Measurements from ENCODE around the gene RCSD1.
"Not testable (repeated sequence)": the region's sequence is repeated elsewhere in the genome, so short reads cannot be mapped to it uniquely, and the experiment has no call there.

RCSD1 gene, protein sequence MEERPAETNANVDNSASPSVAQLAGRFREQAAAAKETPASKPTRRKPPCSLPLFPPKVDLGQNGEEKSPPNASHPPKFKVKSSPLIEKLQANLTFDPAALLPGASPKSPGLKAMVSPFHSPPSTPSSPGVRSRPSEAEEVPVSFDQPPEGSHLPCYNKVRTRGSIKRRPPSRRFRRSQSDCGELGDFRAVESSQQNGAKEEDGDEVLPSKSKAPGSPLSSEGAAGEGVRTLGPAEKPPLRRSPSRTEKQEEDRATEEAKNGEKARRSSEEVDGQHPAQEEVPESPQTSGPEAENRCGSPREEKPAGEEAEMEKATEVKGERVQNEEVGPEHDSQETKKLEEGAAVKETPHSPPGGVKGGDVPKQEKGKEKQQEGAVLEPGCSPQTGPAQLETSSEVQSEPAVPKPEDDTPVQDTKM

DNA sequence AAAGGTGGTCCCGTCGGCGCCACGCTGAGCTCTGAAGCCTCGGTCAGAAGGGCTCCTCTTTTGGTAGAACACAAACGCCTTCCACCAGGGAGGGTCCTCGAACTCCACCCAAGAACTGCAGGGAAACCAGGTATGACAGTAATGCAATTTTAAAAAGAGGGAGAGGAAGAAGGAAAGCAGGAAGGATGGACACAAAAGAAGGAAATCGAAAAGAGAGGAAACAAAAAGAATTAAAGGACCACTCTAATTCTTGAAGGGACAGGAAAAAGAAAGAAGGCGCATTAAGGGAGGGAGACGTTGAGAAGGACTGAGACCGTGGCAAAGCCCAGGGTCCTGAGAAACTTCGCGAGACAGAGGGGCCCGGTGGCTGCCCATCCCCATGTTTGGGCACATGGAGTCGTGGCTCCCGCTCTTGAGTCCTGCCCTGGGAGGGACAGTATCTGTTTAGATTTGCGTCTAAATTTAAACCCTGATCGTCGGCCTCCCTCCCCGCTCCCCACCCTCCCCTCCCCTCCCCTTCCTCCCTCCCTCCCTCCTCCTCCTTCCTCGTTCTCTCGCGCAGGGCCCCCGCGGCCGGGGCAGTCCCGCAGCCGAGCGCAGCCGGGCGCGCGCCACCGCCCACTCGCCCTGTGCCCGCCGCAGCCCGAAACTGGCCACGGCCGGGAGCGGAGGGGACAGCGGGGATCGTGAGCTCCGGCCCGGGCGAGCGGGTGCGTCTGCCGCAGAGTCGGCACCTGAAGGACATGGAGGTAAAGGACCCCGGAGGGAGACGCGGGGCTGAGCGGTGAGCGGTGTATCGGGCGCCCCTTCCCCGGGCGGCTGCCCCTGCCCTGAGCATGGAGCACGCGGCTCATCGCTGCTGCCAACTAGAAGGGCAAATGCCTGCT lies at the start of gene RCSD1:
Gene RCSD1 (plus strand): TSS at position 552 of the 887 bp plus-strand sequence. CDS start 192 bp downstream, at position 744.
- DNase-seq = peak; percentile 66

DNA sequence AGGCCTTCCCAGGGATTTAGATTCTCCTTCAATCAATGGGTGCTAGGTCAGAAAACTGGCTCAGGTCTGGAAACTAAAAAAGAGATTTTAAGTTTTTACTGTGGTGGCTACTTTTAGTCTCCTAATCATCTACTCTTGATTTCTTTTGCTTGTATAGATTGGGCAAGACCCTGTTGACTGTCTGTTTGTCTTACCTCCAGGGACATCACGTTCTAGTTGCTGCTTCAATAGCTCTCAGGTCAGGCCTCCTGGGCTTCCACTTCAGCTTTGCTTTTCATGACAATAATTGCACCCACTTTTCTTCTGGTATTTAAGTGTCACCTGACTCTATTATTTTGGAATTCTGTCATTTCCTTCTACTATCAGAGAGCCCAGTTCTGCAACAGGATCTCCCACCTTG lies 48.0 kb upstream of the RCSD1 start:
- no peak for DNase-seq

DNA sequence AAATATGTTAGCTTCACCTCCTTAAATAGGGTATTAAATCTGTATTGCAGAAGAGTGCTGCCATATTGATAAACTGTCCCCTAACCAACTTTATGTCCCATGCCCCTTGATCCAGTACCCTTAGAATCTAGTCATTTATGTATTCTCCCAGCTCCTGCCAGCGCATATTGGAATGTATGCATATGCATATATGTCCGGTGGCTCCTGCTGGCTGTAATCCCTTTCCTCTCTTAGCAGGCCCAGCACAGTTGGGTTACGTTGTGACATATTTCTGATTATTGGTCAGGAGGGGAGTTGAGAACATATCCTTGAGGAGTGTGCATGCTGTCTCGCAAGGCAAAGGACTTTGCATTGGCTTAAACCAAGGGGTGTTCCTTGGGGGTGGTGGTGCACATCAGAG lies 47.3 kb upstream of the RCSD1 start:
- no peak for DNase-seq

DNA sequence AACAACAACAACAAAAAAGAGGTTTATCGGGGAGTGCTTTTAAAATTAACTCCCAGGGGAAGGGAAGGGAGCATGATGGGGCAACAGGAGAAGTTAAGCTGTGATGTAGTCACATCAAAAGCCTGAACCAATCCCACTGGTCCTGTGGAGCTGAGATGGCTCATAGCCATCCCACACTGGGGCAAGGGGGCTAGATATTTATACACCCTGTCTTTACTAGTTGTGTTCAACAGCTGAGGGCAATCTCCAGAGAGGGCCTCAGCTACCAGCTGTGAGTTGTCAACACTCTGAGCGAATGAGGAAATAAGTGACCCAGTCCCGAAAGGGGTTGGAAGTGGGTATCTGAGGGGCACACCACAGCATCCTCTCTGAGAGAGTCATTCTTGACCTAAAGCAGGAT lies 45.5 kb upstream of the RCSD1 start:
- peak; percentile 31 for DNase-seq

DNA sequence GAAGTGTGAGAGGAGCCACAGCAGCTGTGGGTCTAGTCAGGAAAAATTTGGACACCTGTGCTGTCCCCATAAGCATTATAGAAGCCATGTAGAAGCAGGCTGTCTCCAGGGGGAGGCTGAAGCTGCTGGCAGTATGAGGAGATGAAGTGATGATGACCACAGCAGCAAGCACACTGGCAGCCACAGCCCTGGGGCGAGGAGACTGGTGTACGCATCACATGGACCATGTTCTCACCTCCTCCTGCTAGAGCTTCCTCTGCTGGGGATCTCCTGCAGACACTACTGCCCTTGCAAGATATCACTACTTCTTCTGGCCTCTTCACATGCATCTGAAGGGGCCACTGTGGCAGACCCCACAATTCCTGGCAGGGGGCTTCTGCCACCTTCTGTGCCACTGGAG lies 42.7 kb upstream of the RCSD1 start:
- DNase-seq = no peak

DNA sequence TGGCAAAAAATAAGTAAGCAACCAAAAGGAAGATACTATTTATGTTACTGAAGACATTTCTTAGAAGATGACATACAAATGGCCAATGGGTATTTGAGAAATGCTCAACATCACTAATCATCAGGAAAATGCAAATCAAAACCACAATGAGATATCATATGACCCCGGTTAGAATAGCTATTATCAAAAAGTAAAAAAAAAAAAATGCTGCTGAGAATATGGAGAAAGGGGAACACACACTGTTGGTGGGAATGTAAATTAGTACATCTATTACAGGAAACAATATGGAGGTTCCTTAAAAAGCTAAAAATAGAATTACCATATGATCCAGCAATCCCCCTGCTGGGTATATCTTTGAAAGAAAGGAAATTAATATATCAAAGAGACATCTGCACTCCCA lies 42.2 kb upstream of the RCSD1 start:
- DNase-seq = peak; percentile 20

DNA sequence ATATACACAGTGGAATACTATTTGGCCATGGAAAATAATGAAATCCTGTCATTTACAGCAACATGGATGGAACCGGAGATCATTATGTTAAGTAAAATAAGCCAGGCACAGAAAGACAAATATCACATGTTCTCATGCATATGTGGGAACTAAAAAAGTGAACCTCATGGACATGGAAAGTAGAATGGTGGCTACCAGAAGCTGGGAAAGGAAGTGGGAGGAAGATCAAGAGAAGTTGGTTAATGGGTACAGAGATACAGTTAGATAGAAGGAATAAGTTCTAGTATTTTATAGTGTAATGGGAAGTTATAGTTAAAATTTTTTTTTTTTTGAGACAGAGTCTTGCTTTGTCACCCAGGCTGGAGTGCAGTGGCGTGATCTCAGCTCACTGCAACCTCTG lies 41.7 kb upstream of the RCSD1 start:
- no peak for DNase-seq

DNA sequence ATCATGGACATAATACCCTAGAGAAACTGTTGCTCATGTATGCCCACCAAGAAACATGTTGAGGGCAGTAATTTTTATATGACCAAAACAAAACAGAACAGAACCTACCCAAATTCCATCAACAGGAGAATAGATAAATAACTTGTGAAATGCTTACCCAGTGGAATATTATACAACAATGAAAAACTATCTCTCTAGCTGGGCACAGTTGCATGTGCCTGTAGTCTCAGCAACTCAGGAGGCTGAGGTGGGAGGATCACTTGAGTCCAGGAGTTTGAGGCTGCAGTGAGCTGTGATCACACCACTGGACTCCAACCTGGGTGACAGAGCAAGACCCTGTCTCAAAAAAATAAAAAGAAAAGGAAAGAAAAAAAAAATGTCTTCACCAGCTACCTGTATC lies 37.6 kb upstream of the RCSD1 start:
- no peak for DNase-seq

DNA sequence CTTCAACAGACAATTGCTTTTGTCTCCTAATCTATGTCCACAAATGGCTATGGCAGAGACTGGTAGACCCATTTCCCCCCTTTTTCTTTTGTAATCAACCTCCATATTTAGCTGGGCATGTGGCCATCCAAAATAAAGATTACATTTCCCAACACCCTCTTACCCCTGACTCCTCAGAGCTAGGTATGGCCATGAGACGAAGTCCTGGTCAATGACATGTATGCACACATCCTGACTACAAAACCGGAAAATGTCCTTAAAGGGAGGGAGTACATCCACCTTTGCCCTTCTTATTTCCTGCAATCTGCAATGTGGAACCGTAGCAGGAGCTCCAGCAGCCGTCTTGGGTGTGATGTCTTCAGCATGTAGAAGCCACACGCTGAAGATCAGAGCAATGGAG lies 36.2 kb upstream of the RCSD1 start:
- no peak for DNase-seq

DNA sequence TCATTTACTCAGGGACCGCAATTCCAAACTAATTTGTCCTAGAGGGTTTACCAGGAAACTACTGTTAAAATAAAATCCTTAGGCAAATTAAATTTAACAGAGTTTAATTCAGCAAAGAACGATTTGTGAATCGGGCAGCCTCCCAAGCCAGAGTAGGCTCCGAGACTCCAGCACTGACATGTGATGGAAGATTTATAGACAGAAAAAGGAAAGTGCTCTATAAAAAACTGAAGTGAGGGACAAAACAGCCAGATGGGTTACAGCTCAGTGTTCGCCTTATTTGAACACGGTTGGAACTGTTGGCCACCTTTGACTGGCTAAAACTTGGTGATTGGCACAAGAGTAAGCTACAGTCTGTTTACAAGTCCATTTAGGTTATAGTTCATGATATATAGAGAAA lies 35.2 kb upstream of the RCSD1 start:
- DNase-seq = no peak

DNA sequence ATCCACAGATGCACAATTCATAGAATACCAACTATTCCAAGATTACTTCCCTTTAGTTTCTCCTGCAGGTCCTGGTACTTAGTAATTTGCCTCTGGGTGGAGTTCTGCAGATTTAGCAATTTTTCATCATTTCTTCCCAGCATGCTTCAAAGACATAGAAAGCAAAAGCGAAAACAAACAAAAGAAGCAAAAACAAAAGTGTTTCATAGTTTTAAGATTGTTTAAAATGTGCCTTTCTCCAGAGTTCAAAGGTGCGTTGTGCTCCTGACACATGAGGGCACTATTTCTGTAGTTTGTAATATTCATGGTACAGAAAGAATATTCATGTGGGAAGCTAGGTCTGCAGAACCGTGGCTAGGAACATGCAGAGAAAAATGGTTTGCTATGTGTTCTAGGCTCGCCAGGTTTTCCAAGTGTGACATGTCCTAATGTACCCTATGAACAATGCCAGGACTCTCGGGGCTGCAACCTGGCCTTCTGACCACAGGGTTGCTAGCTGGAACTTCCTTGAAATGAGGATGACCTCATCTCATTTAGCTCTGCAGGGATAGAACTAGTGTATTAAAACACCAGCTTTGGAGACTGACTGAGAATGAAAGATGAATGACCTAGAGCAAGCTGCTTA lies 30.0 kb upstream of the RCSD1 start:
- peak; percentile 77 for DNase-seq

DNA sequence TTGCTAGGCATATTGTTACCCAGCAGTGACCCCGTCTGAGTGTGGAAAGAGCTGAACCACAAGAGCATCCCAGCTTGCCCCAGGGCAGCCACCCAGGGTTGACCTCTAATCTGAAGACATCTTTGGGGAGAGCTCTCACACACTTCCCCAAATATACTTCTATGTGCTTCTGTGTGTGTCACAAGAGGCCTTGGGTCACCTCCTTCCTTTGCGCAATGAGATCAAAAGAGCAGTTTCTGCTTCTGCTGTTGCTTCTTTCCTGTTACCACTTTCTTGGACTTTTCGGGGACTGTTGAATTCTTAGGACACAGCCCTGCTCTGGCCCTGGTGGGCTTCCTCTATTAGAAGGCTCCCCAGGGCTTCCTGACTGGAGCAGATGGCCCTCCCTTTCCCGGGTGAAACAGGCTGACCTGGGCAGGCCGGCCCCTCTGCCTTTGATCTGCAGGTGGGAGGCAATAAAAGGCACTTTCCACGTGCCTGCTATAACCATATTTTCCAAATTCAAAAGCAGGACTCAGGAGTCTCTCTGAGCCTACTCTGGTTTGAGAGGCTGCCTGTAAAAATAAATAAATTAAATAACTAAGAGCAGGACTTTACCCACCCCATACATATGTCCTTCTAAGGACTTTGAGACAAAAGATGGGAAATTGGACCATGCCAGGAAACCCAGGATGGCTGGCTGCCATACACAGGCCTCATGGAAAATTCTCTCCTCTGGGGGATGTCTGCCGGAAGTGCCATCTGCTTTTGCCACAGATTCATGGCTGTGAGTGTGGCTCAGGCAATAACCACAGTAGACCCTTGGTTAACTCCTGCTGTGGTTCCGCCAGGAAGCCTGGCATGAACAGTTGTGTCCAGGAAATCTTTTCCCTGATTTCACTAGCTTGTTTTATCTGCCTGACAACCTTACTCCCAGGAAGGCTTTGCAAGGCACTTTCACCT lies 28.3 kb upstream of the RCSD1 start:
- DNase-seq = peak; percentile 99

DNA sequence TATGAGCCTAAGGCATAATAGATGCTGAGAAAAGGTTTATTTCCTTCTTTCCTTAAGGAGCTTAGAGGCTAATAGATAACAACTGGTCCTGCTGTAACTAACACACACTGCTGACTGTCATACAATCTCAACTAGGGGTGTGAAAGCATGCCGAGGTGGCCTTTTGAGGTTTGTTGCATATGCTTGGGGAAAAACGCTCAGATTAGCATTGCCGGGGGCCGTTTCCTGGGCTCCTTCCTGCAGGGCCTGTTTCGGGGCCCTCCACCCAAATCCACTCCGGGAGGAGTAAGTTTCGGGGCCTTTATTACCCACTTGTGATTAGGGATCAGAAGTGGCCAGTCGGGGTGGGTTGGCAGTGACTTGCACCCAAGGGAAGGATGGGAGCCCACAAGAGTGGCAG lies 27.2 kb upstream of the RCSD1 start:
- no peak for DNase-seq

DNA sequence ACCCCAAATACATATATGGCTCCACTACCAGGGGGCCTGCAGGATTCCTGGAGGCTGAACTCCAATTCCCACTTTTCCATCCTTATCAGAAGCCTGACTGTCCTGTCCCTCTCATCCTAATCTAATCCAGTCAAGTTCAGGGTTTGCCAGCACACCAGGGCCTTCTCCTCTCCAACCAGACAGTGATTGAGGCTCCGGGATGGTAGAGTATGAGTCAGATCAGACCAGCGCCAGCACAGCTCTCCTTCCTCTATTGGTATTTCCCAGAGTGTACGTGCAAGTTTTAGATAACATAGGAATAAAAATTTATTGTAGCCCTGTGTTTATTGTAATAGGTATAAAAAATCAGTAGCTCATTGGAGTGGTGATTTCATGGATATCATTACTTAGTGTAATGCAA lies 24.5 kb upstream of the RCSD1 start:
- DNase-seq = peak; percentile 30

DNA sequence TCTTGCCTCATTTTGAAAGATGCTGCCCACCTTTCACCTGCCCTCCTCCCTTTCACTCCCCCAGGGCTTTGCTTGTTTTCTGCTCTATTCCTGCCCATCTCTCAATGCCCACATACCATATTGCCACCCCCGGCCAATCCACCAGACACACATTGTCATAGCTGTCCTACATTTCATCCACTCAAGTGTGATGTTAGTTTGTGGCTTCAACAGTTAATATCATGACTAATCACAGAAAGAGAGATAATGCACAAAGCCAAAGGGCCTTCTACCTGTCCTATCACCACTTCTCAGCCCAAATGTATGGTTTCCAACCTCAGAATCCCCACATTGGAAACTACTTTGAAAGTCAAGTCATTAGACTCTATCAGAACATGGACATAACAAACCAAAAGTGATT lies 18.0 kb upstream of the RCSD1 start:
- no peak for DNase-seq

DNA sequence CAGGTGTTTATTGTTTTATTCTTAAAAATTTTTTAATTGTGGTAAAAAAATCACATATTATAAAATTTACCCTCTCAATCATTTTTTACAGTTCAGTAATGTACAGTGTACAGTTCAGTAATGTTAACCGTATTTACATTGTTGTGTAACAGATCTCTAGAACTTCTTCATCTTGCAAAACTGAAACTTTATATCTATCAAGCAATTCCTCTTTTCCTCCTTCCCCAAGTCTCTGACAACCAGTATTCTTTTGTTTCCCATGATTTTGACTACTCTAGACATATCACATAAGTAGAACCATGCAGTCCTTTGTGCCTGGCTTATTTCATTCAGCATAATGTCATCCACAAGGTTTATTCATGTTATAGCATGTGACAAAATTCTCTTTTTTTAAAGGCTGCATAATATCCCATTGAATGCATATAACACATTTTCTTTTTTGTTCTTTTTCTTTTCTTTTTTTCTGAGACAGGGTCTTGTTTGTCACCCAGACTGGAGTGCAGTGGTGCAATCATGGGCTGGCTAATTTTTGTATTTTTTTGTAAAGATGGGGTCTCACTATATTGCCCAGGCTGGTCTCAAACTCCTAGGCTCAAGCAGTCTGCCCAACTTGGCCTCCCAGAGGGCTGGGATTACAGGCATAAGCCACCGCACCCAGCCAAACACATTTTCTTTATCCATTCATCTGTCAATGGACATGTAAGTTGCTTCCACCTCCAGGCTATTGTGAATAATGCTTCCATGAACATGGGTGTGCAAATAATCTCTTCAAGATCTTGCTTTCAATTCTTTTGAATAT lies 17.2 kb upstream of the RCSD1 start:
- peak; percentile 91 for DNase-seq

DNA sequence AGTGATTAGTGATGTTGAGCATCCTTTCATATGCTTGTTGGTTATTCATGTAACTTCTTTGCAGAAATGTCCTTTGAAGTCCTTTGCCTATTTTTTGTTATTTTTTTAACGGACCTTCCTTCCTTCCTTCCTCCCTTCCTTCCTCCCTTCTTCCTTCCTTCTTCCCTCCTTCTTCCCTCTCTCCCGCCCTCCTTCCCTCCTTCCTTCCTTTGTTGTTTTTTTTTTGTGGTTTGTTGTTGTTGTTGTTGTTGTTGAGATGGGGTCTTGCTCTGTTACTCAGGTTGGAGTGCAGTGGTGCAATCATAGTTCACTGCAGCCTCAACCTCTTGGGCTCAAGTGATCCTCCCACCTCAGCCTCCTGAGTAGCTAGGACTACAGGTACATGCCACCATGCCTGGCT lies 16.0 kb upstream of the RCSD1 start:
- not testable (repeated sequence) for DNase-seq

DNA sequence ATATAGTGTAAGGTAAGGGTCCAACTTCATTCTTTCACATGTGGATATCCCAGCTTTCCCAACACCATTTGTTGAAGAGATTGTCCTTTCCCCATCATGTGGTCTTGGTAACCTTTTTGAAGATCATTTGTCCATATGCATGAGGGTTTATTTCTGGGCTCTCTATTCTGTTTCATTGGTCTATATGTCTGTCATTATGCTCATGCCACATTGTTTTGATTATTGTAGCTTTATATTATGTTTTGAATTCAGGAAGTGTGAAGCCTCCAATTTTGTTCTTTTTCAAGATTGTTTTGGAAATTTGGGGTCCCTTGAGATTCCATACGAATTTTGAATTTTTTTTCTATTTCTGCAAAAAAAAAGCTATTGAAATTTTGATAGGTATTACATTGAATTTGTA lies 15.2 kb upstream of the RCSD1 start:
- no peak for DNase-seq

DNA sequence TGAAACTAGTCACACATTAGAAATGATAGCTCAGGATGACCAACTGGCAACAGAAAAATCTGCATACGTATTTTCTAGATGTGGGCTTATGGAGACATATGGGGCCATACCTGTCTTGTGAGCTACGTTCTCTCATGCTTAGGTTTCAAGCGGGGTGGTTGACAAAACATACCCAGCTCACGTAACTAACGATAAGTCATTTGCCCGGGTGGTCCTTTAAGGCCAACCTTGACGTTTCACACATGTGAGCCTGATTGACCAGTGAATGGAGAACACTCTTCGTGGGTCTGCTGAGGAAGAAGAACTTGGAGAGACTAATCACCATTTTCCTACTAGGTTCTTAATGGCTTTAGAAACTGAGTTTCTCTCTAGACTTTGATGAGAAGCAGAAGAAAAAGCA lies 13.5 kb upstream of the RCSD1 start:
- no peak for DNase-seq

DNA sequence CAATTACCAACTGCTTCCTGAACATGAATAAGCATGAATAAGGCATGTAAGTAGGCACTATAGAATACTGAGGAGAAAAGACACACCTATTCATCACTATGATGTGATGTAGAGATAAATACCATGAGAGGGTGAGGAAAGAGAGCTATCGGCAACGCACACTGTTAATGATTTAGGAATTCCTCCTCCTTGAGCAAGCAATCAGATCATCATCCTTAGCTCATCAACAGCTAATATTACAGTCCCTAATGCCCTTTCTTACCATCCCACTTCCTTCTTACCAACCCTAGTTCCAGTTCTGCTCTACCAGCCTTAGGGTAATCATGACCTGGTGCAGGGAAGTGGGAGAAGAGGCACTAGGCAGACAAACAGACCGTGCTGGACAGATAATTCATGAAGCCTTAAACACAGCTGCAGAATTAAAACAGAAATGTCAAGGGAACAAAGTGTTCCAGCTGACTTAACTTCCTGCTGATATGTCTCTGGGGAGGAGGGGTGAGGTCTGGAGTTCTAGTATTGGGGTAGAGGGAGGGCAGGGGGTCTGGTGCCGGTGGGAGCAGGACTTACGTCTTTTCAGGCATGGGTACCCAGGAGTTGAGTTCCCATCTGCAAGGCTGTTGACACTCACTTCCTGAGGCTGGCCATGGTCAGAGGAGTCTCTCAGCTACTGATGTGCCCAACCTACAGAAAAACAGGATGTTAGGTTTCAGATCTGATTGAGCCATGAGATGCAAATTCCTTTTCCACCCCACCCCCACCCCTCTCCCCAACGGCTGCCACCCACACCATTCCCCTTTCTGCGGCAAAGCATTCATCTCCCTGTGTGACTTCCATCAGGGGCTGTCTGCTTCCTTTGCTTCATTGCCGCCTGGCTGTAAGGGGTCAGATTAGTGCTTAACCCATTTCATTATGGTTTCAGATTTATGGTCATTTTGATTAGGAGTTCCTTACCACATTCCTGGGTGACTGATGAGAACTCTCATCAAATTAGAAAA lies 12.6 kb upstream of the RCSD1 start:
- peak; percentile 91 for DNase-seq
